Measurements from ENCODE around the gene NAP1L4.

NAP1L4 gene

GRCh38 chr11:2931771-2932738 is 60.1 kb downstream of the NAP1L4 start:
- H3K9ac ChIP-seq (ENCODE audit: low read length), result no peak overlapping the region
- peaks cover 25% of the 10 kb centered on the region for H3K4me1 ChIP-seq (ENCODE audit: control insufficient read depth, insufficient read depth, low read length)
- no peak overlapping the region for H3K27ac ChIP-seq (ENCODE audit: low read depth, low read length)
- no peak overlapping the region for H3K4me3 ChIP-seq (ENCODE audit: low read depth, low read length)
- H3K36me3 ChIP-seq (ENCODE audit: control insufficient read depth, insufficient read depth, low read length), result no peaks in the 10 kb centered on the region
- peaks cover 29% of the 10 kb centered on the region for H3K27me3 ChIP-seq (ENCODE audit: control insufficient read depth, insufficient read depth, low read length)
- peaks cover 6% of the 10 kb centered on the region for H3K9me3 ChIP-seq (ENCODE audit: control insufficient read depth, insufficient read depth, low read depth, low read length)

- H3K4me1 ChIP-seq (ENCODE audit: control insufficient read depth, insufficient read depth, low read length), result peaks cover 30% of the 10 kb centered on the region
- H3K9me3 ChIP-seq (ENCODE audit: control insufficient read depth, insufficient read depth, low read depth, low read length), result peaks cover under 1% of the 10 kb centered on the region; the same call in 1 of the 2 replicates
- no peak overlapping the region for H3K9ac ChIP-seq (ENCODE audit: low read length)
- no peaks in the 10 kb centered on the region for H3K36me3 ChIP-seq (ENCODE audit: control insufficient read depth, insufficient read depth, low read length)
- H3K27me3 ChIP-seq (ENCODE audit: control insufficient read depth, insufficient read depth, low read length), result peaks cover 32% of the 10 kb centered on the region
- no peak overlapping the region for H3K27ac ChIP-seq (ENCODE audit: low read depth, low read length)
- H3K4me3 ChIP-seq (ENCODE audit: low read depth, low read length), result no peak overlapping the region
These were observed 60.7 kb downstream of the NAP1L4 start for GRCh38 chr11:2931420-2931746.

DNA sequence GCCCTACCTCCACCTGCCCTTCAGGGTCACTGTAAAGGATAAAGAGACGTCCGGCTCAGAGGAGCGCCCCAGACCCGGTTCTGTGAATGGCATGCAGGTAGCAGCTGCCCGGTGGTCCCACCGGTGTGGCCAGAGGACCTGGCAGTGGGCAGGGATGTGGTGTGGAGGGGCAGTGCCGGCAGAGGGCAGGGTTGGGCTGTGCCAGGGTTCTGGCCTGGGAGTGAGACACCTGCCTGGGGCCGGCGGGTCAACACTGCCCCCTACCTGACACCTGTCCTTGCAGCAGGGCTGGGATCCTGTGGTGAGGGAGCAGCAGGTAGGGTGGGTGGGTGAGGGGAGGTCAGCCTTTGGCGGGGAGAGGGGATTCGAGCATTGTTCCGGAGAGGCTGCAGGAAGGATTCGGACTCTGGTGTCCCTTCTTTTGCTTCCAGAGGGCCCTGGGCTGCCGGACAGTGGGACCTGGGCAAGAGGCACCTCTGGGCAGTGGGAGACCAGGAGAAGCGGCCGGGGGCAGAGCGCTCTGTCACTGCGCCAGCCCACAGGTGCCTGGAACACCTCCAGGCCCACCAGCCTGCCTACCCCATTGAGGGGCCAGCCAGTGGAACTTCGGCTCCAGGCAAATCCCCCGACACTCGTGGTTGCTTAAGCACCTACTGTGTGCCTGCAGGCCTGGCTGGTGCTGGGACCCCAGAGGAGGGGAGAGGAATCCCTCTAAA is 61.3 kb downstream of the NAP1L4 start:
- peaks cover 32% of the 10 kb centered on the region for H3K27me3 ChIP-seq (ENCODE audit: control insufficient read depth, insufficient read depth, low read length)
- H3K4me1 ChIP-seq (ENCODE audit: control insufficient read depth, insufficient read depth, low read length), result peaks cover 30% of the 10 kb centered on the region
- no peaks in the 10 kb centered on the region for H3K36me3 ChIP-seq (ENCODE audit: control insufficient read depth, insufficient read depth, low read length)
- H3K4me3 ChIP-seq (ENCODE audit: low read depth, low read length), result peak overlapping the region; percentile 49
- no peaks in the 10 kb centered on the region for H3K9me3 ChIP-seq (ENCODE audit: control insufficient read depth, insufficient read depth, low read depth, low read length)
- H3K9ac ChIP-seq (ENCODE audit: low read length), result peak overlapping the region; percentile 34
- peak overlapping the region; percentile 10; the same call in 1 of the 2 replicates for H3K27ac ChIP-seq (ENCODE audit: low read depth, low read length)

DNA sequence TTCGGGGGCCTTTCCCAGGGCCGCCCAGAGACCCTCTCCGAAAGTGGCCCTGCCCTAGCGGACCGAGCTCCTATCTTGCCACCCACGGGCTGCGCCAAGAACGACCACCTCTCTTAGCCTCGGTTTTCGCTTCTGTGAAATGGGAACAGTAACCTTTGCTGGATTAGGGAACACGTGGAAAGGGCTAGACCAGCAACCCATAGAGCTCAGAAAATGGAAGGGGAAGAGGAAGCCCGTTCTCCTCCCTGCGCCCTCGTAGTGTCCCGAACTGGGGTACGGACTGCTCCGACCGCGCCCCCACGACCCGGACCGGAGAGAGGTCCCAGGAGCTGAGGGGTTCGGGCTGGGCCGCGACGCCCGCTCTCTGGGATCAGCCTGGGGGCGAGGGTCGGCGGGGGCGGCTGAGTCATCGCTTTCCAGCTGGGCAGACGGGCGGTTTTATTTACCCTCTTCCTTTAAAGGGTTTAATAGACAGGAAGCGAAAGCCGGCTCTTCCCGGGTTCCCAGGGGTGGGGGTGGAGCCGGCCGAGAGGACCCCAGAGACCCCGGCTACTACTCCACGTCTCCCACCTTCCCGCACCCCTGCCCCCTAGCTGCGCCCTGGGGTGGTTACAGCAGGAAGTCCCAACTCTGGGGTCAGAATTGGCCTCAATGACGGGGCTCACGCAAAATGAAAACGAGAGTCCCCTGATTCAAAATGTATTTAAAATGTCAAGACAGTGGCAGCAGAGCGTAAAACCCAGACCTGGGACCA is 62.0 kb downstream of the NAP1L4 start:
- Histone ChIP-seq H3K4me3 (ENCODE audit: low read depth, low read length) (peak overlapping the region; percentile 49), H3K27me3 (ENCODE audit: control insufficient read depth, insufficient read depth, low read length) (peaks cover 32% of the 10 kb centered on the region), H3K4me1 (ENCODE audit: control insufficient read depth, insufficient read depth, low read length) (peaks cover 30% of the 10 kb centered on the region), H3K27ac (ENCODE audit: low read depth, low read length) (peak overlapping the region; percentile 10; the same call in 1 of the 2 replicates), H3K36me3 (ENCODE audit: control insufficient read depth, insufficient read depth, low read length) (no peaks in the 10 kb centered on the region), H3K9me3 (ENCODE audit: control insufficient read depth, insufficient read depth, low read depth, low read length) (no peaks in the 10 kb centered on the region), H3K9ac (ENCODE audit: low read length) (peak overlapping the region; percentile 80)

DNA sequence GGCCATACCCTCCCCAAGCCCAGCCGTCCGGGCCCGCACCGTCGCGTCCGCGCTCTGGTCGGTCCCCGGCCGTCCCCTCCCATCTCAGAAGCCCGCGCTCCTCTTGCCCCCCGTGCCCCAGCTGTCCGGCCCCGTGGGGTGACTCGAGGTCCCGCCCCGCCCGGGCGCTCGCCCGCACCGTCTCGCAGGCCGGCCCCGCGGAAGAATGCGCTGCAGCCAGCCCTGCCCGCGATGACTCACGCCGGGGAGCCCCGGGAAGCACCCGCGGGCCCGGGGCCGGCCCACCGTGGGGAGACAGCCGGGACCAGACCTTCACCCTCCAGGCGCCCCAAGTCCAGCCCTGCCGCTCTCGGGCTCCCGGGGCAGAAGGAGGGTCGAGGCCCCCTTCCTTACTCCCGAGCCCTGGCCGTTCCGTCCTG is 62.6 kb downstream of the NAP1L4 start:
- H3K4me1 ChIP-seq (ENCODE audit: control insufficient read depth, insufficient read depth, low read length), result peaks cover 30% of the 10 kb centered on the region
- H3K9ac ChIP-seq (ENCODE audit: low read length), result peak overlapping the region; percentile 80
- H3K4me3 ChIP-seq (ENCODE audit: low read depth, low read length), result peak overlapping the region; percentile 49
- H3K27ac ChIP-seq (ENCODE audit: low read depth, low read length), result peak overlapping the region; percentile 2; the same call in 1 of the 2 replicates
- H3K27me3 ChIP-seq (ENCODE audit: control insufficient read depth, insufficient read depth, low read length), result peaks cover 32% of the 10 kb centered on the region
- no peaks in the 10 kb centered on the region for H3K36me3 ChIP-seq (ENCODE audit: control insufficient read depth, insufficient read depth, low read length)
- H3K9me3 ChIP-seq (ENCODE audit: control insufficient read depth, insufficient read depth, low read depth, low read length), result no peaks in the 10 kb centered on the region

DNA sequence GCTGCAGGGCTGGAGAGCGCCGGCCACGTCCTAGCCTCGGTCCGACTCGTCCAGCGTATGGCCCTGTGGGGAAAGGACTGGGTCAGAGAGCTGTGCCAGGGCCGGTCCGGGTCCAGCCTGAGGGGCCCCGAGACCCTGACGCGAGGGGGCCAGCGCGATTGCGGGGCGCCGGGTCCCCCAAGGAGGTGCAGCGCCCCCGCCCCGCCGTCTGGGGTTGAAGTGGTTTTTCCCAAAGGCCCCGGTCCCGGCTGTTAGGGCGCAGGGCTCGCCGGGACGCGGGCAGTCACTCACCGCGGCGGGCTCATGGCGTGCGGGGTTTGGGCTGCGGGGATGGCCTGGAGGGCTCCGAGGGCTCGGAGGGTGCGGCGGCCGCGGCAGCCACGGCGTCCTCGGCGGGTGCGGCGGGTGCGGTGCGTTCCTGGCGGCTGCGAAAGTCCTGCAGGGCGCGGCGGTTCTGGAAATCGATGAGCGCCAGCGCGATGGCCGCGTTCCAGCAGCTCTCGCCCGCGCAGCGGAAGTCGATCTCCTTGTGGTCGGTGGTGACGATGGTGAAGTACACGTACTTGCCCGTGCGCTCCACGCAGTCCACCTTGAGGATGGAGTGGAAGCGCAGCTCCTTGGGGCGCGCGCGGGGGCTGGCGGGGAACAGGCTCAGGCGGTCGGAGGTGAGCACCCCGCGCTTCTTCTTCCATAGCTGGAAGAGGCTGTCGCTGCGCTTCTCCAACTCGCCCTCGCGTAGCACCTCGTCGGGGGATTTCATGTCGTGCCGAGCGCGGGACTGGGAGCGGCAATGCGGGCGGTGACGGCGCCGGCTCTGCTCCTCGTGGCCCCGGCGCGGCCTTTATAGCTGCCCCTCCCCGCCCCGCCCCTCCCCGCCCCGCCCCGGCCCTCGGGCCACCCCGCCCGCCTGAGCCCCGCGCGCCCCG is 63.3 kb downstream of the NAP1L4 start, which contains the start of gene PHLDA2:
Gene PHLDA2 (minus strand): TSS at position 816 of the 926 bp plus-strand sequence. CDS start 56 bp downstream, at position 760.
- Histone ChIP-seq H3K9ac (ENCODE audit: low read length) (peak within 1 kb of the TSS; percentile 81), H3K27me3 (ENCODE audit: control insufficient read depth, insufficient read depth, low read length) (peaks cover 32% of the 10 kb centered on the region), H3K27ac (ENCODE audit: low read depth, low read length) (peak within 1 kb of the TSS; percentile 42; the same call in 1 of the 2 replicates), H3K36me3 (ENCODE audit: control insufficient read depth, insufficient read depth, low read length) (no peaks in the 10 kb centered on the region), H3K9me3 (ENCODE audit: control insufficient read depth, insufficient read depth, low read depth, low read length) (no peaks in the 10 kb centered on the region), H3K4me1 (ENCODE audit: control insufficient read depth, insufficient read depth, low read length) (peaks cover 29% of the 10 kb centered on the region), H3K4me3 (ENCODE audit: low read depth, low read length) (peak within 1 kb of the TSS; percentile 84)

DNA sequence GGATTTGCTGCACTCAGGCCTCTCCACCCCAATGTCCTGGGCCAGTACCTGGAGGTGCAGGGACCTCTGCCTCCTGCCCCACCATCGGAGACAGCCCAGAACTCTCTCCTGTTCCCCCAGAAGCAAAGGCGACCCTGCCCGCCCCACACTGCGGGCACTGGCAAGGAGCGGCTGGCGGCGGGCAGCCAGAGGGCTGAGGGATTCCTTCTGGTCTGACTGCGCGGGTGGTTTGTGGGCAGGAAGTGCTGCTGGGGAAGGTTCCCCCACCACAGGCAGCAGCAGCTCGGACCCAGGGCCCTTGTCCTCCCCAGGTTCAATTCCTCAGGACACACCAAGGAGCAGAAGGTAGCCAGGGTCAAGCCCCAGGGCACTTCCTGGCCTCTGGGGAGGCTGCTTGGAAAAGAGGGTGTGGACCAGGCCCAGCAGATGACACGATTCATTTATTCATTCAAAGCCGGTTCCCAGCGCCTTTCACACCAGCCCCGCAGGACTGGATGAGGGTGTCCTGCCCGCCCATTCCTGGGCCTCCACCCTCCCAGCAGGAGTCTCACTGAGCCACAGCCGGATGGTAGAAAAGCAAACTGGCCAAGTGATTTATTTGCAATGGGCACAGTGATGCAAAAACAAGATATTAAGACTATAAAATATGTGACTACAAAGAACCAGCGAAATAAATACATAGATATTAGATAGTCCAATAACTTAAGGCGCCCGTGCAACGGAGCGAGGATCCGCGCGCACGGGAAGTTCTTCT is 64.1 kb downstream of the NAP1L4 start:
- no peak overlapping the region; the same call in 1 of the 2 replicates for H3K27ac ChIP-seq (ENCODE audit: low read depth, low read length)
- H3K9ac ChIP-seq (ENCODE audit: low read length), result peak overlapping the region; percentile 81
- H3K4me3 ChIP-seq (ENCODE audit: low read depth, low read length), result peak overlapping the region; percentile 84
- H3K9me3 ChIP-seq (ENCODE audit: control insufficient read depth, insufficient read depth, low read depth, low read length), result no peaks in the 10 kb centered on the region
- peaks cover 26% of the 10 kb centered on the region for H3K4me1 ChIP-seq (ENCODE audit: control insufficient read depth, insufficient read depth, low read length)
- H3K36me3 ChIP-seq (ENCODE audit: control insufficient read depth, insufficient read depth, low read length), result no peaks in the 10 kb centered on the region
- H3K27me3 ChIP-seq (ENCODE audit: control insufficient read depth, insufficient read depth, low read length), result peaks cover 32% of the 10 kb centered on the region

- Histone ChIP-seq H3K4me1 (ENCODE audit: control insufficient read depth, insufficient read depth, low read length) (peaks cover 22% of the 10 kb centered on the region), H3K4me3 (ENCODE audit: low read depth, low read length) (peak overlapping the region; percentile 84; the same call in 1 of the 2 replicates), H3K9ac (ENCODE audit: low read length) (peak overlapping the region; percentile 81), H3K27ac (ENCODE audit: low read depth, low read length) (no peak overlapping the region), H3K9me3 (ENCODE audit: control insufficient read depth, insufficient read depth, low read depth, low read length) (no peaks in the 10 kb centered on the region), H3K27me3 (ENCODE audit: control insufficient read depth, insufficient read depth, low read length) (peaks cover 32% of the 10 kb centered on the region), H3K36me3 (ENCODE audit: control insufficient read depth, insufficient read depth, low read length) (no peaks in the 10 kb centered on the region)
These were observed 64.9 kb downstream of the NAP1L4 start for GRCh38 chr11:2927121-2927800.

GRCh38 chr11:2926611-2927051 is 65.5 kb downstream of the NAP1L4 start:
- no peak overlapping the region for H3K27ac ChIP-seq (ENCODE audit: low read depth, low read length)

More at GRCh38 chr11:2926611-2927051, 65.5 kb downstream of the NAP1L4 start:
- Histone ChIP-seq H3K9ac (ENCODE audit: low read length) (no peak overlapping the region), H3K4me1 (ENCODE audit: control insufficient read depth, insufficient read depth, low read length) (peaks cover 22% of the 10 kb centered on the region), H3K4me3 (ENCODE audit: low read depth, low read length) (peak overlapping the region; percentile 6; the same call in 1 of the 2 replicates), H3K27me3 (ENCODE audit: control insufficient read depth, insufficient read depth, low read length) (peaks cover 32% of the 10 kb centered on the region), H3K9me3 (ENCODE audit: control insufficient read depth, insufficient read depth, low read depth, low read length) (no peaks in the 10 kb centered on the region), H3K36me3 (ENCODE audit: control insufficient read depth, insufficient read depth, low read length) (no peaks in the 10 kb centered on the region)

Data from HUES6 (cell line).